GM10847 (cell line): ENCODE measurements around the gene MGAT5.

Experiments used
- POLR2A ChIP-seq: IDR thresholded peaks from 2 replicates; pipeline ENCODE4 v1.6.1; 2011; ENCODE audit not compliant: insufficient read length; ENCODE audit errors: extremely low read depth

Gene MGAT5

DNA sequence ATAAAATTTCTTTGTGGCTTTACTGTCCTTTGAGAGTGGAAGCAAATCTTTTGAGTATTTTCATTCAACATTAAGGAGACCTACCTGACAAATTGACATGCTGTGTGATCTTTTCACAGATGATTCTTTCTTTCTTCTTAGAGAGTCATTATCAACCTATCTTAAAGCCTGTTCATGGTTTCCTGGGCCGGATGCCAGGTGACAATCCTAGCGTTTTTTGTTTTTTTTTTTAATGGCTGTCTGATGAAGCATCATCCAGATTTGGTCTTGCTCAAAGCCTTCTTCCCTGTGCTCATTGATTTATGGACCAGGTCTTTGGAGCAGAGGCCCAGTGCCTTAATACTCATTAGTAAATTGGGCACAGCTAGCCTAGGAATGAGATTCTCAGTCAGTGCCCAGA lies 9.8 kb upstream of the MGAT5 start:
- no peak for TF ChIP-seq POLR2A

DNA sequence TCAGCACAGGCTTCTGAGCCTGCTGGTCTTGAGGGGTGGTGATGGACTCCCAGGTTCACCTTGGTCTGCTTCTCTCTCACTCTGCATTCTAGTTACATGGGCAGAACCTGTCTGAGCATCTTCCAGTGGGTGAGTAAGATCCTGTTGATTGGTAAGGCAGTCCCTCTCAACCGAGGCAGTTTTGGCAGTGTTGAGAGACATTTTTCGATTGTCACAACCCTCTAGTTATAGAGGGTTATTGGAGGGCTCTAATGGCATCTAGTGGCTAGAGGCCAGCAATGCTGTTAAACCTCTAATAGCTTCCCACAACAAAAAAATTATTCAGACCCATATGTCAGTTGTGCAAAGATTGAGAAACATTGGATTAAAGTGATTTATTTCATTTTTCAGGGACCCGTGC lies 9.3 kb upstream of the MGAT5 start:
- no peak for TF ChIP-seq POLR2A

DNA sequence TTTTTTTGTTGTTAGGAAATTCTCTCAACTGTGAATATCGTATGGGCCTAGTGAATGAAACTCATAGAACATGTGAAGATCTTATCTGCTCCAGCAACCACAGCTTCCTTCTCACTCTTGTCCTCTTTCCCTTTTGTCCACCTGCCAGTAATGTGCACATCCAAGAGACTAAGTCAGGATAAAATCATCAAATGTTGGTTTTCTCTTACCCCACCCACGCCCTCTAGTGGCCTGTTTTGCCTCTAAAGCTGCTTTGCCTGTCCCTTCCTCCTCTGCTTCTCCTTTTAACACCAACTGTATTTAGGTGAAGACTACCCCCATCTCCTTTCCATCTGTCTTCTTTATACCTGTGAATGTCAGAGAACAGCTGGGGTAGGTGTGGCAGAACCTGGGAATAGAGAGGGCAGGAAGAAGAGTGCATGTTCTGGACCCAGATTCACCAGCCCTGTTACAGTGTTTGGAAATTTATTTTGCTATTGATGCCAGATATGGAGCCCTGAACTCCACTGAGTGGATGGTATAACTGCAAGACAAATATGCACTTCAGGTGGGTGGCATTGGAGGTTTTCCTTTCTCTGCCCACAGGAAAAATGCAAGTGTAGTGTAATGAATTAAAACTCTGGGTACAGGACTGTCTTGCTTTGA lies 8.4 kb upstream of the MGAT5 start:
- TF ChIP-seq POLR2A = no peak

DNA sequence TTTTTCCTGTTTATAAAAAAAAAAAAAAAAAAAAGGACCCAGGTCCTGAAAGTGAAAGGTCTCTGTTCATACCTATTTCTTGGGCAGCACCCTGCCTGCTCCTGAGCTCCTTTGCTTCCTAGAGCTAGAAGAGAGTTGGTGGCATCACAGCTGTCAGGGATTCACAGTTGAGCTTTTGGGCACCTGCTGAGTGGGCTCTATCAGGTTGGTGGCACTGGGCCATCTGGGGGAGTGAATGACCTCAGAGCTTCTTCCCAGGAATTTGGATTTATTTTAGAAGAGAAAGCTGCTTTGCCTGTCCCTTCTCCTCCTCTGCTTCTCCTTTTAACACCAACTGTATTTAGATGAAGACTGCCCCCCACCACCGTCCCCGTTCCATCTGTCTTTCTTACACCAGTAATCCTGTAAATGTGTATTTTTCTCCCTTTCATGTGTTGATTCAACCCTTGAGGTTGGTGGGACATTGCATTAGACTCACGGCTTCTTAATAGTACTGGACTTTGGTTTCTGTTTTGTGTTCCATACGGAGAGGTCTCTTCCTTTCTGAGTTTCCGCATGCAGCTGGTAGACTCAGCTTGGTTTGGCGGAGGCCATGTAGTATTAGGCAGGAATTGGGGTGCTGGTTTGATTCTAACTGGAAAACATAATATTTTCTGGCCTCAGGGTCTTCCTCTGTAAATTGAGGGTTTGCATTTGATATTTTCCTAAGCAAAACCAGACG lies 7.6 kb upstream of the MGAT5 start:
- no peak for TF ChIP-seq POLR2A

DNA sequence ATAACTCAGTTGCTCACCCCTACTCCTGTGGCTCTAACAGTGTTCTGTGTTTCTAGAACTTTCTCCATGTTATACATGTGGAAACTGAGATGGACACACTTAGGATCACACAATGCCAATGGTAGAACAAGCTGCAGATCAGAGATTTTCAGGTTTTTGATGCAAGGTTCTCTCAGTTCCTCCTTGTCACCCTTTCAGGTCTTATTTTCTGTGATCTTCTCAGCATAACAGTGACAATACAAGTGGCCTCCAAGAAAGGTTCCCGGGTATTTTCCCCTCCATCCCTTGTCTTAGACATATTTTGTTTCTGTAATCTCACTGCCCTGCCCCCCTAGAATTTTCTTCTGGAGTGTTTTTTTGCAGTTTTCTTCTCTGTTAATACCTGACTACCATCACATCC lies 6.2 kb upstream of the MGAT5 start:
- no peak for TF ChIP-seq POLR2A

DNA sequence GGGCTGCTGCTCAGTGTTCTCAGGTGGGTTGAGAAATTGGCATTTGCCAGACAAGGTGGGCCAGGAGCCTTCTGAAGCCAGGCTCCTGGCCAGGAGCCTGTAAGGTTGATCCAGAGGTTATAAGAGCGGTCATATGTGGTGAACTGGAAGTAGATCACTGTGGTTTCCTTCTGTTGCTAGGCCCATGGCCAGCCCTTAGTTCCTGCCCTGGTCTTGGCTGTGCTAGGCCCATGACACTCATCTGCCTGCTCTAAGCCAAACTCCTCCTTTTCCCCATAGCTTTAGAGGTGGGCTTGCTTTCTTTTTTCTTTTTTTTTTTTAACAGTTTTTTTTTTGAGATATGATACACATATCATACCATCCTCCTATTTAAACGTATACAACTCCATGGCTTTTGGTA lies 5.0 kb upstream of the MGAT5 start:
- no peak for TF ChIP-seq POLR2A

DNA sequence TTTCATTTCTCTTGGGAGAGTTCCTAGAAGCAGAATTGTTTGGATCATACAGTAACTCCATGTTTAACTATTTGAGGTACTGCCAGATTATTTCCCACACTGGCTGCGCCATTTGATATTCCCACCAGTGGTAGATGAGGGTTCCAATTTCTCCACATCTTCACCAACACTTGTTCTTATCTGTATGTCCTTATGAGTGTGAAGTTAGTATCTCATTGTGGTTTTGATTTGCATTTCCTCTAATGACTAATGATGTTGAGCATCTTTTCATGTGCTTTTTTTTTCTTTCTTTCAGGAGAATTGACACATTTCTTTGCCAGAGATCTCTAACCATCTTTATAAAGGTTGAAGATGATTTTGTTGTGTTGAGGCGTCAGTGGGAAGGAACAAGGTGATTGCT lies 4.1 kb upstream of the MGAT5 start:
- no peak for TF ChIP-seq POLR2A

DNA sequence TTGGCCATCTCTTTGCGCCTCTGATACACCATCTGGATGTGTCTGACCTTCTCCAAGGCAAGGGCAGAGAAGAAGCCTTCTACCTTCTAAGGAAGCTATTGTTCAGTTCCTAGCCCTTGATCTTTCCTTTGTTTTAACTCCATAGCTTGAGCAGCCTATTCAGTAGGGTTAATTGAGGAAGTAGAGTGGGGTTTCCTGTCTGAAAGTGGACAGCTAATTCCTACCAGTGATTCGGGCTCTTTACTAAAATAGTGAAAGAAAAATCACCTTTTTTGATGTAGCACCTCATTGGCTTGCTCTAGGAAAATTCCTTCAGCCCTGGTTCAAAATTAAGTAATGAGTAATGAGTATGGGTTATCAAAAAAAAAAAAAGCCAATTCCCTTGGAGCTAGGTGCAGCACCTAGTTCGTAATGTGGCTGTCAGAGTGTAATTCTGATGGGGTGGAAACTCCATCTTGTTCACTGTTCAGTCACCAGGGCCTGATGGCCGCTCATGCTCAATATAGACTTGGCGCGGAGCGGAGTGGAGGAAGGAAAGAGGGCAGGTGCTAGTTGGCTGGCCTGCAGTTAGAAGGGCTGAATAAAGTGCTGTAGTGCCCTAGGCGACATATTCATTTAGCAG lies 2.9 kb upstream of the MGAT5 start:
- TF ChIP-seq POLR2A = no peak

DNA sequence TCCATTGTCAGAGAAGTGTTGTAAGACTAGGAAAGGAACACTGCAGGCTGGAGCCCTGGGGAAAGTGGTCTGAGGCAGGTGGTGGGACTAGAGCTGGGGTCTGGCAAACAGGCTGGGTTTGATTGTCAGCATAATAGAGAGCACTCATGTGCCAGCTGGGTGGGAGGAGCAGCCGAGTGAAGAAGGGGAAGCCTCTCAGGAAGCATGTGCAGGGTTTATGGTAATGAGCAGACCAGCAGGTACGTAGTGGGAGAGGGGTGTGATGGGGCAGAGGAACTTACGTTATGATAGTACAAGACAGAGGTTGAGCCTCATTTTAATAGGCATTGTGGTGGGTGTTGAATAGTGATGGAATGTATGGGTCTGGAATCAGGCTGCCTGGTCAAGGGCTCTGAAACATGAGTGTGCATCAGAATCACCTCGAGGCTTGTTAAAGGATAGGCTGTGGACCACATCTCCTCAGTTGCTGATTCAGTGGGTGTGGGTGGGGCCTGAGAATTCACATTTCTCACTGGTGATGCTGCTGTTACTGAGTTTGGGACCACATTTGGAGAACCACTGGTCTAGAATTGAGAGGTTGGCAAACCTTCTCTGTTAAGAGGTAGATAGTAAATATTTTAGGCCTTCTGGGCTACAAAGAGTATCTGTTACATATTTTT lies 1.7 kb upstream of the MGAT5 start:
- TF ChIP-seq POLR2A = no peak

DNA sequence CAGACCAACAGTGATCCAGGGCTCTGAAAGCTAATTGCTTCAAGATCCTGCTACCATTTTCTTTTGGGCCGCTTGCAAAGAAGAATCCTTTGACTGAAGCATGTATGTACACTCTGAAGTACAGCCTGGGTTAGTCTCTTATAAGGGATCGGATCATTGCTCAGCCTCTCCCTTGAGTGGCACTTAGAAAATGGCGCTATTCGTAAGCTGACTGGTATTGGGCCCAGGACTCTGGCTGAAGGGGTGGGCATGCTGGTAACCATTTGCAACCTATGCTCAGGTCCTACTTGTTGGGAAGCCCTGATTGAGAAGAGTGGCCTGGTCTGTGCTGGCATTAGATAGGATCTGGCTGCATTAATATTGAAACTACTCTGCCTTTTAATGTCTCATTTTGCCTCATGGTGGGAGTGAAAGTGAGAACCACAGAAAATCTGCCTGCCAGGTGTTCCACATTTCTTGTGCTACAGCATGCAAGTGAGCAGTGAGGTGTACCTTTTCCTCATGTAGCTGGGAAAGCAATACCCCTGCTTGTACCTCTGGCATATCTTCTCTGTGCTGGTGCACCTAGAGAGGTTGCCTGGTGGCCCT lies 661 bp upstream of the MGAT5 start:
- TF ChIP-seq POLR2A = no peak

DNA sequence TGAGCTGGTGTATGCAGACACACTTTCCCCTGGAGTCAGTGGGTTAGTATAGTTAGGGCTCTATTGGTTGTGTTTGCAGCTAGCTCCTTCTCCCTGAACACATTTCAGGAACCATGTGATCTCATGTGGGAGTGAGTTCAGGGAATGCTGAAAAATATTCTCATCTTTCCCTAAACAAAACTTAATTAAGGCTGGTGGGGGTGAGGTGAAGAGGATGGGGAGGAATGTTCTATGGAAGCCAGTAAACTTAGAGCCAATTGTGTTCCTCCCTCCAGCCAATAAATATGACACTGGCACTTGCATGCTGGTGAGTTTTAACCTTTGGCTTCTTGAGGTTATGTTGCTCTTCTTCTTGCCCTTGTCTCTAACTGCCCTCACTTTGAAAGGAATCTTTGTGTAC lies 952 bp downstream of the MGAT5 start:
- TF ChIP-seq POLR2A = no peak

DNA sequence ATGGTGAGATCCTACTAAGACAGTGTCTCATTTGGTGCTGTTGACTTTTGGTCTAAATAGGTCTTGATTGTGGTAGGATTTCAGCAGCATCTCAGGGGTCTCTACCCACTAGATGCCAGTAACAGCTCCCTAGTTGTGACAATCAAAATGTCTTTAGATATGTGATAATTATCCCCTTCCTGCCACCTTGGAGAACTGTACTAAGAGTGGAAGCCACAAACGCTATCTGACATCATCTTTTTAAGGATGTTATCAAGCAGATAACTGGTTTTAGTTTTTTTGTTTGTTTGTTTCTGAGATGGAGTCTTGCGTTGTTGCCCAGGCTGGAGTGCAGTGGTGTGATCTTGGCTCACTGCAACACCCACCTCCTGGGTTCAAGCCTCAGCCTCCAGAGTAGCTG lies 3.1 kb downstream of the MGAT5 start:
- no peak for TF ChIP-seq POLR2A

DNA sequence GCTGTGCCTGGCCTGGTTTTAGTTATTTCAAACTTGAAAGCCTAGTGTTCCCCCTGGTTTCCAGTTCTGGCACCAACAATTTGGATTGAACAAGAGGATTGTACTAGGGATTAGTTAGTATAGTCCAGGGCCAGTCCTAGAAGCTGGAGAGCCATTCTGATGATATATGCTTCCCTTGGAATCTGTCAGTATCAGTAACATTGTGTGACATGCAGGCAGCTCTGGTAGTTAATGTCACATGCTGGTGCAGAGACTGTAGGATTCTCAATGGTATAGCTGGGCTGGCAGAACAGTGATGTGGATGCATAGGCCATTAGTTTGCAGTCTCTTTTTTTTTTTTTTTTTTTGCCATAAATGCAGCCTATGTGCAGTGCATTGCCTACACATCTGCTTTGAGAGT lies 3.6 kb downstream of the MGAT5 start:
- no peak for TF ChIP-seq POLR2A

DNA sequence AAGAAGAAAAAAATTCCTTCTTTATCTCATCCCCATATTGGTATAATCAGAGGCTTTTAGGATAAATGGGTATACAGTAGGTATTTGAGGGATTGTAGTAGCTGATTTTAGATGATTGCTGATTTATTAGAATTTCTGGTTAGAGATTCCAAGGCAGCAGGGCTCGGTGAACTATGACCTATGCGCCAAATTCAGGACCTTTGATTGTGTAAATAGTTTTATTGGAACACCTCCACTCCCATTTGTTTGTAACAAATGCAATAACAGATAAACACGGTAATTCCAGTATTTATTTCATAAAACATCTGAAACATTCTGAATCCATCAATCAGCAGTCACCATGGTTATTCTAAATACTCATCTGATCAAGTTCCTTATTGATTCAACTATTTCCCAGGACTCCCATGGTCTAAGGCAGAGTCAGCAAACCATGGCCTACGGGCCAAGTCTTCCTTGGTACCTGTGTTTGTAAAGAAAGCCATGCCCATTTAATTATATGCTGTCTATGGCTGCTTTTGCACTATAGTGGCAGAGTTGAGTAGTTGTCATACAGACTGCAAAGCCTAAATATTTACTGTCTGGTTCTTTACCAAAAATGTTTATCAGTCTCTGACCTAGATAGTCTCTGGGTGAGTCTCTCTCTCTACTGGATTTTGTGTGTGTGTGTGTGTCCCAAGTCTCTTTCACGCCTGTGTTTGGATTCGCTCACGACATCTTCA lies 4.3 kb downstream of the MGAT5 start:
- TF ChIP-seq POLR2A = no peak
